AG04450 (cell line): ENCODE measurements around the gene CADM4. TPM values are rescaled to one million over a fixed set of nuclear protein-coding genes. Genes with fewer than 3 reads are reported as not detected.
"Not testable (repeated sequence)": the region's sequence is repeated elsewhere in the genome, so short reads cannot be mapped to it uniquely, and the experiment has no call there.

Experiments
- CTCF ChIA-PET: fragments of 300-600, 350-600 bp; formaldehyde crosslinking; extraction: SDS; loops from one replicate; lab custom pipeline; 2022; ENCODE audit warnings: antibody characterized with exemption, inconsistent platforms; lab: Charles Lee
- POLR2A ChIA-PET: fragments of 350-600 bp; formaldehyde crosslinking; extraction: SDS; loops from one replicate; lab custom pipeline; 2021; ENCODE audit warnings: antibody characterized with exemption, inconsistent platforms; lab: Yijun Ruan, JAX
- DNase-seq: peaks from one replicate; pipeline ENCODE4 v3.0.0-alpha.2; 2011; ENCODE audit warnings: low read depth, low spot score
- H3K27ac ChIP-seq: one replicate; pipeline ENCODE4 v1.5.1; 2012; ENCODE audit warnings: low read depth, low read length, control low read depth
- H3K27me3 ChIP-seq: one replicate; pipeline ENCODE4 v1.6.0; 2012; ENCODE audit warnings: low read length; ENCODE audit not compliant: control insufficient read depth, insufficient read depth
- H3K4me3 ChIP-seq: 2 replicates; pipeline ENCODE4 v1.5.1; 2011; ENCODE audit warnings: mild to moderate bottlenecking, low read depth, low read length, control low read depth
- H3K9me3 ChIP-seq: 2 replicates; pipeline ENCODE4 v1.5.1; 2012; ENCODE audit warnings: low read length; ENCODE audit not compliant: control insufficient read depth, insufficient read depth
- CTCF ChIP-seq: IDR thresholded peaks from 2 replicates; pipeline ENCODE4 v1.5.1; 2011; ENCODE audit warnings: low read depth, low read length, control low read depth, inconsistent platforms
- polyA plus RNA-seq: library from polyadenylated mRNA; depleted of rRNA; stranded (reverse); fragments of >200 nt; gene quantifications from 2 replicates; pipeline ENCODE4 v1.2.3, GENCODE V29; 2011

Gene CADM4
- polyA plus RNA-seq, 1 experiment = 3.7 TPM

DNA sequence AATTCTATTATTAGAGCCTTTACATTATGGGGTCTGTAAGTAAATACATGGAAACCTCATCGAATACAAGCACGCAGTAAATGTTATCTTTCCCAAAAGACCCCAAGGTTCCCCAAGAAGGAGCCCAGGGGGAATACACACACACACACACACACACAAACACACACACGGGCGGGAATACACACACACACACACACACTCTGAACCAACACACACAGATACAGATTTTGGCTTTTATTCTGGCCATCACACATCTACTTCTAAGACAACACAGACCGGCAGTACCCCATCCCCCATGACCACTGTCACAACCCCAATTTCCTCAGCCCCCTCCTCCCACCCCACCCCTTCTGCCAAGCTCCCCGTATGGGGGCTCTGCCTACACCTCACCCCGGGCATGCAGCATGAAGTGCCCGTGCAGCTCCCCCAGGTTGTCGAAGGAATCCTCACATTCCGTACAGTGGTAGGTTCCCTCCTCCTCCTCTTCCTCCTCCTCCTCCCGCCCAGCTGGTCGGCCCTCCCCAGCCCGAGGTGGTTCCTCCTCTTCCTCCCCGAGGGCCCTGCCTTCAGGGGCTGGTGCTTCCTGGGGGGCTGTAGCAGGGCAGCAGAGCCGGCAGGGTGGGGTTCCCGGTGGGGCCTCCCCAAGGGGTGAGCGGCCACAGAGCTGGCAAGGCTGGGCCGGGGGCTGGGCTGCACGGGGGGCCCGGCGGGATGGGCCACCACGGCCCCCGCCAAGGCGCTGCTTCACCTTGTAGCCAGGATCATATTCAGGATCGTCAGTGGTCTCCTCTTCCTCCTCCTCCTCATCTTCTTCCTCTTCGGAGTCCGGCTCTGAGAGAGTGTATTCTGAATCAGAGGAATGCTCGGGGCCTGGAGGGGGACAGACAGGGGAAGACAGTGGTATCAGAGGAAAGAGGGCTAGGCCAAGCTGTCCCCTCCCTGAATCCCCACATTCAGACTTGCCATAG is 32.1 kb downstream of the CADM4 start:
- no peaks in the 10 kb centered on the region for H3K9me3 ChIP-seq
- TF ChIP-seq CTCF = no peak
- no peak overlapping the region for H3K27ac ChIP-seq
- POLR2A ChIA-PET = no interaction called here
- H3K4me3 ChIP-seq = no peak overlapping the region
- DNase-seq = no peak
- no peaks in the 10 kb centered on the region for H3K27me3 ChIP-seq
- CTCF ChIA-PET = no interaction called here

DNA sequence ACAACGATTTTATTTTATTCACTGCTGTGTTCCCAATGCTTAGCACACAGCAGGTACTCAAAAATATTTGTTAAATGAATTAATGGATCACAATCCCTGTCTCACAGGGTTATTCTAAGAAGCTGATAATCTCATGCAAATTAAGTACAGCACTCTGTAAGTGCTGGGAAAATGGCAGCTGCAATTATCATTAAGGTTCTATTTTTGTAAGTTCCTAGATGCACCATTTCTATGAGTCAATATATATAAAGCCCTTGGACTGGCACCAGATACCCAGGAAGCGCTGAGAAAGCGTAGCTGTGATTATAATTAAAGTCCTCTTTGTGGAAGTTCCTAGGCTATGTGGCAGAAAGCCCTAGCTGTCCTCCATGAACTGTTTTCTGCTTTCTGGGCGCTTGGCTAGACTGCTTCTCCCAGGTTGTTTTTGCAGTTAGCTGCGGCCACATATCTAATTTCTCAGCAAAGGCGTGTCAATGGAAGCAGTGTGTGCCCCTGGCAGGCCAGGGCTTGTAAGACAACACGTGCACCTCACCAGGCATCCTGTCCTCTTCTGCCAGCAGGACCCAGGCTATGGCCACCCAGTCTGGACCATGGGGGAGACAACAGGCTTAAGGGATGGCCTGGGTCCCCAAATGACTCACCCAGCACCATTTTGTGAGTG is 33.0 kb downstream of the CADM4 start:
- POLR2A ChIA-PET = interaction anchor here (1.4 kb wide), 1 partner anchor 10 kb away, joined by 4 read pairs; the partner anchor contains the start of genes IRGQ and ZNF576
- no peak for DNase-seq
- Histone ChIP-seq H3K4me3 (no peak overlapping the region), H3K27ac (no peak overlapping the region), H3K27me3 (no peaks in the 10 kb centered on the region), H3K9me3 (no peaks in the 10 kb centered on the region)
- TF ChIP-seq CTCF = no peak
- CTCF ChIA-PET = no interaction called here

- Histone ChIP-seq H3K27ac (no peak overlapping the region), H3K27me3 (no peaks in the 10 kb centered on the region), H3K9me3 (no peaks in the 10 kb centered on the region), H3K4me3 (no peak overlapping the region)
- POLR2A ChIA-PET = interaction anchor here (0.5 to 1.4 kb wide), 3 partner anchors 10 to 70 kb away, joined by 3 to 4 read pairs (median 3); partner anchors contain the start of genes IRGQ and ZNF576
- CTCF ChIA-PET = interaction anchor here (0.6 kb wide), 1 partner anchor 10 kb away, joined by 3 read pairs; no protein-coding TSS in a partner anchor
- no peak for DNase-seq
- TF ChIP-seq CTCF = no peak
Measured at GRCh38 chr19:43605875-43606568, 33.6 kb downstream of the CADM4 start.

DNA sequence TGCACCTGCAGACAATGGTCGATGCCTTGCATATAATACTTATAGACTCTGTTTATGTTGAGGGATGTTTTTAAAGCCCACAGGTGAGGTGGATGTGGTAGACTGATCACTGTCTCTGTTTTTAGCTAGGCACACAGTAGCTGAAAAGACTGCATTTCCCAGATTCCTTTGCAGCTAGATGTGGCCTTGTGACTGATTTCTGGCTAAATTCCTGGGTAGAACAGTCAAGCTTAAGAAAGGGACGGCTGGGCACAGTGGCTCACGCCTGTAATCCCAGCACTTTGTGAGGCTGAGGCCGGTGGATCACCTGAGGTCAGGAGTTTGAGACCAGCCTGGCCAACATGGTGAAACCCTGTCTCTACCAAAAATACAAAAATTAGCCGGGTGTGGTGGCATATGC is 39.3 kb downstream of the CADM4 start:
- POLR2A ChIA-PET, H3K4me3 ChIP-seq, CTCF ChIA-PET, DNase-seq, H3K27ac ChIP-seq, H3K27me3 ChIP-seq, H3K9me3 ChIP-seq: not testable (repeated sequence)

GRCh38 chr19:43599635-43600295 is 39.9 kb downstream of the CADM4 start:
- no peak for DNase-seq
- CTCF ChIA-PET = interaction anchor here (0.7 kb wide), 1 partner anchor 175 kb away, joined by 3 read pairs; no protein-coding TSS in a partner anchor
- Histone ChIP-seq H3K27ac (no peak overlapping the region), H3K27me3 (no peaks in the 10 kb centered on the region), H3K9me3 (peaks cover 4% of the 10 kb centered on the region; the same call in 1 of the 2 replicates), H3K4me3 (no peak overlapping the region)
- POLR2A ChIA-PET = no interaction called here
- no peak for TF ChIP-seq CTCF
